Measurements from ENCODE around the gene TBX15.

The TBX15 gene

DNA sequence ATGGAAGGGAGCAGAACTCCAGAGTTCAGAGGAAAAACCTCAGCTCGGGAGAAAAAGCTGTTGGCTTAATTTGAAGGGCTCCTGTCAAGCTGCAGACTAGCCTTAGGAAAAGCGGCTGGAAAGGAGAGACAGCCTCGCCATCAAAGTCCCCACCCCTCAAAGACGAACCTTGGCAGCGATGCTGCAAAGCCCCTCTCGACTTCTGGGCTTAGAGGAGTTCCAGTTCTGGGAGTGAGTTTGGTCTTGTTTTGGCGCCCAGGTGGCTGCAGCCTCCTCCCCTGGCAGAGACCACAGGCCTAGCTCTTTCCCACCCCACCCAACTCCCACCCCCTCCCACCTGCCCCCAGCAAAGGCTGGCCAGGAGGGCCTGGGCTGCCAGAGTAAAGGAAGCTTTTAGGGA is 9.1 kb upstream of the TBX15 start:
- Histone ChIP-seq H3K27me3 (ENCODE audit: control insufficient read depth, low read length) (peaks cover 6% of the 10 kb centered on the region), H3K9me3 (ENCODE audit: control insufficient read depth, insufficient read depth, low read length) (no peaks in the 10 kb centered on the region), H3K4me2 (ENCODE audit: low read length) (no peak overlapping the region), H3F3A (ENCODE audit: control insufficient read depth, insufficient read depth) (no peaks in the 10 kb centered on the region), H3K27ac (ENCODE audit: low read depth, low read length) (no peak overlapping the region), H3K79me2 (ENCODE audit: control insufficient read depth, low read length) (no peaks in the 10 kb centered on the region), H3K36me3 (ENCODE audit: control insufficient read depth, low read length) (no peaks in the 10 kb centered on the region), H3K9me2 (replicated peaks; ENCODE audit: control insufficient read depth, low read length) (no peaks in the 10 kb centered on the region), H4K20me1 (ENCODE audit: control insufficient read depth, insufficient read depth, low read depth, low read length) (no peaks in the 10 kb centered on the region), H3K4me1 (ENCODE audit: control insufficient read depth, low read length) (no peaks in the 10 kb centered on the region), H3K4me3 (ENCODE audit: low read length) (no peak overlapping the region)
- TF ChIP-seq, protein P1, sequence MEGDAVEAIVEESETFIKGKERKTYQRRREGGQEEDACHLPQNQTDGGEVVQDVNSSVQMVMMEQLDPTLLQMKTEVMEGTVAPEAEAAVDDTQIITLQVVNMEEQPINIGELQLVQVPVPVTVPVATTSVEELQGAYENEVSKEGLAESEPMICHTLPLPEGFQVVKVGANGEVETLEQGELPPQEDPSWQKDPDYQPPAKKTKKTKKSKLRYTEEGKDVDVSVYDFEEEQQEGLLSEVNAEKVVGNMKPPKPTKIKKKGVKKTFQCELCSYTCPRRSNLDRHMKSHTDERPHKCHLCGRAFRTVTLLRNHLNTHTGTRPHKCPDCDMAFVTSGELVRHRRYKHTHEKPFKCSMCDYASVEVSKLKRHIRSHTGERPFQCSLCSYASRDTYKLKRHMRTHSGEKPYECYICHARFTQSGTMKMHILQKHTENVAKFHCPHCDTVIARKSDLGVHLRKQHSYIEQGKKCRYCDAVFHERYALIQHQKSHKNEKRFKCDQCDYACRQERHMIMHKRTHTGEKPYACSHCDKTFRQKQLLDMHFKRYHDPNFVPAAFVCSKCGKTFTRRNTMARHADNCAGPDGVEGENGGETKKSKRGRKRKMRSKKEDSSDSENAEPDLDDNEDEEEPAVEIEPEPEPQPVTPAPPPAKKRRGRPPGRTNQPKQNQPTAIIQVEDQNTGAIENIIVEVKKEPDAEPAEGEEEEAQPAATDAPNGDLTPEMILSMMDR (IDR thresholded peaks at IDR 0.05; ENCODE audit: low read depth, low read length, poor library complexity, severe bottlenecking), result no peak
- no peak for TF ChIP-seq EZH2phosphoT487 (IDR thresholded peaks at IDR 0.05; ENCODE audit: borderline replicate concordance, low read length)

DNA sequence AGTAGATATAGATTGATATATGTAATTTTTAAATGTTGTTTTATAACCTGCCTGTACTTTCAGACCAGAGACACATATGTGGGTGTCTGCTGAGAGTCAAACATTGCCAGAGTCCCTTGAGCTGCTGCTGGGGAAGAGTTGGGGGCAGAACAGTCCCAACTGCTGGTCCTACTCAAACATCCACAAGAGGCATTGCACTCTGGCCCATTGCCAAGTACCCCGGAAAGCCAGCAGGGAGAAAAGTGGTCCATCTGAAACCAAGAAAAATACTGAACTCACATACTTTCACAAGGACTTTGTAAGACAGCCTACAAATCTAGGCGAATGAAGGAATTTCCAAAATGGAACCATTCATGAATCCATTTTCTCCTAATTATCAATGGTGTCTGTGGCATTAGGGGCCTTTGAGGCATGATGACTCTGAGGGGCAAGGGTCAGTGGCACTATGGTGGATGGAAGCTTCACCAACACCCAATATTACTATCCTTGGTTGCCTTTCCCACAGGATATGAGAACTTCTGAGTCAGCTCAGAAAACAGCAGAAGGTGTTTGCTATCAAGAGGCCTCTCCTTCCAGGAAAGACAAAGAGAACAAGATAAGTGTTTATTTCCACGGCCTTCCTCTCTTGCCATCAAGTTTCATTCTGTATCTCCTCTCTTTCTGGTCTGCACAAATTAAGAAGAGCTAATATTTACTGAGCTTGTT is 7.3 kb upstream of the TBX15 start:
- Histone ChIP-seq H3K36me3 (ENCODE audit: control insufficient read depth, low read length) (no peaks in the 10 kb centered on the region), H3K9me2 (replicated peaks; ENCODE audit: control insufficient read depth, low read length) (no peaks in the 10 kb centered on the region), H3K9me3 (ENCODE audit: control insufficient read depth, insufficient read depth, low read length) (no peaks in the 10 kb centered on the region), H3K4me3 (ENCODE audit: low read length) (no peak overlapping the region), H3K27ac (ENCODE audit: low read depth, low read length) (no peak overlapping the region), H4K20me1 (ENCODE audit: control insufficient read depth, insufficient read depth, low read depth, low read length) (no peaks in the 10 kb centered on the region), H3K79me2 (ENCODE audit: control insufficient read depth, low read length) (no peaks in the 10 kb centered on the region), H3F3A (ENCODE audit: control insufficient read depth, insufficient read depth) (no peaks in the 10 kb centered on the region), H3K4me2 (ENCODE audit: low read length) (no peak overlapping the region), H3K27me3 (ENCODE audit: control insufficient read depth, low read length) (peaks cover 3% of the 10 kb centered on the region; the same call in 1 of the 2 replicates), H3K4me1 (ENCODE audit: control insufficient read depth, low read length) (no peaks in the 10 kb centered on the region)
- TF ChIP-seq, protein P1 (IDR thresholded peaks at IDR 0.05; ENCODE audit: low read depth, low read length, poor library complexity, severe bottlenecking), result no peak
- TF ChIP-seq EZH2phosphoT487 (IDR thresholded peaks at IDR 0.05; ENCODE audit: borderline replicate concordance, low read length), result no peak

DNA sequence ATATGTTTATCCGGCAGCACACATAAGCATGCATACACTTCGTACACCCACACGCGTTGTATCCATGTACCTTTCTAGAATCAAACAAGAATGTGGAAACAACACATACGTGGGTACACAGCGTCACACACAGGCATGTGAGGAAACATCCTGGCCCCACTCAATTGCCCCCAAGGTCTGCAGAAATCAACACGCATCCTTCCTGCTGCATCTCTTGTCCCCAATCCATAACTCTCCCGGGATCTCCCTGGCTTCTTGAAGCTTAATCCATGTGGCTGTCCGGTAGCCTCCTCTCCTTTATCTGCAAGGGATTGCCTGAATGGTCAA is 5.5 kb upstream of the TBX15 start:
- Histone ChIP-seq H4K20me1 (ENCODE audit: control insufficient read depth, insufficient read depth, low read depth, low read length) (no peaks in the 10 kb centered on the region), H3K4me2 (ENCODE audit: low read length) (no peak overlapping the region), H3K9me2 (replicated peaks; ENCODE audit: control insufficient read depth, low read length) (no peaks in the 10 kb centered on the region), H3F3A (ENCODE audit: control insufficient read depth, insufficient read depth) (no peaks in the 10 kb centered on the region), H3K36me3 (ENCODE audit: control insufficient read depth, low read length) (no peaks in the 10 kb centered on the region), H3K27ac (ENCODE audit: low read depth, low read length) (no peak overlapping the region), H3K79me2 (ENCODE audit: control insufficient read depth, low read length) (no peaks in the 10 kb centered on the region), H3K4me1 (ENCODE audit: control insufficient read depth, low read length) (no peaks in the 10 kb centered on the region), H3K27me3 (ENCODE audit: control insufficient read depth, low read length) (peaks cover 6% of the 10 kb centered on the region; the same call in 1 of the 2 replicates), H3K4me3 (ENCODE audit: low read length) (no peak overlapping the region), H3K9me3 (ENCODE audit: control insufficient read depth, insufficient read depth, low read length) (no peaks in the 10 kb centered on the region)
- no peak for TF ChIP-seq EZH2phosphoT487 (IDR thresholded peaks at IDR 0.05; ENCODE audit: borderline replicate concordance, low read length)
- TF ChIP-seq, protein P1 (IDR thresholded peaks at IDR 0.05; ENCODE audit: low read depth, low read length, poor library complexity, severe bottlenecking), result no peak
